Stomach (tissue), 4 donors: ENCODE measurements around the gene PPP1R2.

ENCODE experiments used
- POLR2A ChIP-seq, 4 donors: fragments of 450-650 bp; IDR thresholded peaks; one replicate each; pipeline ENCODE4 v1.6.1; 2016; ENCODE audit warnings: antibody characterized with exemption in 4 of 4, control low read depth in 2 of 4, mild to moderate bottlenecking in 1 of 4, moderate library complexity in 1 of 4
- POLR2AphosphoS5 ChIP-seq, 3 donors: sonication (generic); formaldehyde crosslinking; IDR thresholded peaks; one replicate each; pipeline ENCODE4 v1.6.1; 2016; ENCODE audit warnings: antibody characterized with exemption in 3 of 3
- TF ChIP-seq, protein P1 (sequence below), 7 experiments: fragments of 450-650 bp in 4 of 7; fragments of 200-600 bp in 3 of 7; sonication (generic) in 3 of 7; IDR thresholded peaks; one replicate each; pipeline ENCODE4 v1.5.1; 2016 to 2019; ENCODE audit warnings: antibody characterized with exemption in 7 of 7, control low read depth in 2 of 7, mild to moderate bottlenecking in 1 of 7

- TF ChIP-seq, protein P1, sequence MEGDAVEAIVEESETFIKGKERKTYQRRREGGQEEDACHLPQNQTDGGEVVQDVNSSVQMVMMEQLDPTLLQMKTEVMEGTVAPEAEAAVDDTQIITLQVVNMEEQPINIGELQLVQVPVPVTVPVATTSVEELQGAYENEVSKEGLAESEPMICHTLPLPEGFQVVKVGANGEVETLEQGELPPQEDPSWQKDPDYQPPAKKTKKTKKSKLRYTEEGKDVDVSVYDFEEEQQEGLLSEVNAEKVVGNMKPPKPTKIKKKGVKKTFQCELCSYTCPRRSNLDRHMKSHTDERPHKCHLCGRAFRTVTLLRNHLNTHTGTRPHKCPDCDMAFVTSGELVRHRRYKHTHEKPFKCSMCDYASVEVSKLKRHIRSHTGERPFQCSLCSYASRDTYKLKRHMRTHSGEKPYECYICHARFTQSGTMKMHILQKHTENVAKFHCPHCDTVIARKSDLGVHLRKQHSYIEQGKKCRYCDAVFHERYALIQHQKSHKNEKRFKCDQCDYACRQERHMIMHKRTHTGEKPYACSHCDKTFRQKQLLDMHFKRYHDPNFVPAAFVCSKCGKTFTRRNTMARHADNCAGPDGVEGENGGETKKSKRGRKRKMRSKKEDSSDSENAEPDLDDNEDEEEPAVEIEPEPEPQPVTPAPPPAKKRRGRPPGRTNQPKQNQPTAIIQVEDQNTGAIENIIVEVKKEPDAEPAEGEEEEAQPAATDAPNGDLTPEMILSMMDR (IDR thresholded peaks at IDR 0.05): no peak
- TF ChIP-seq POLR2A (IDR thresholded peaks at IDR 0.05) (no peak), POLR2AphosphoS5 (IDR thresholded peaks at IDR 0.05) (no peak)
Measured at GRCh38 chr3:195548987-195549386, 5.9 kb upstream of the PPP1R2 start.
